Gastroesophageal sphincter (tissue), 3 donors: ENCODE measurements around the gene FLYWCH1.

ENCODE experiments used
- EP300 ChIP-seq: sonication (generic); formaldehyde crosslinking; IDR thresholded peaks from one replicate; pipeline ENCODE4 v1.6.1; 2017; ENCODE audit warnings: antibody characterized with exemption, mild to moderate bottlenecking
- POLR2AphosphoS5 ChIP-seq: sonication (generic); formaldehyde crosslinking; IDR thresholded peaks from one replicate; pipeline ENCODE4 v1.6.1; 2017; ENCODE audit warnings: antibody characterized with exemption
- TF ChIP-seq, protein P1 (sequence below), 4 experiments: fragments of 200-600 bp in 2 of 4; fragments of 450-650 bp in 2 of 4; sonication (generic) in 1 of 4; IDR thresholded peaks; one replicate each; pipeline ENCODE4 v1.5.1; 2017 to 2019; ENCODE audit warnings: antibody characterized with exemption in 4 of 4, mild to moderate bottlenecking in 2 of 4, moderate library complexity in 2 of 4

DNA sequence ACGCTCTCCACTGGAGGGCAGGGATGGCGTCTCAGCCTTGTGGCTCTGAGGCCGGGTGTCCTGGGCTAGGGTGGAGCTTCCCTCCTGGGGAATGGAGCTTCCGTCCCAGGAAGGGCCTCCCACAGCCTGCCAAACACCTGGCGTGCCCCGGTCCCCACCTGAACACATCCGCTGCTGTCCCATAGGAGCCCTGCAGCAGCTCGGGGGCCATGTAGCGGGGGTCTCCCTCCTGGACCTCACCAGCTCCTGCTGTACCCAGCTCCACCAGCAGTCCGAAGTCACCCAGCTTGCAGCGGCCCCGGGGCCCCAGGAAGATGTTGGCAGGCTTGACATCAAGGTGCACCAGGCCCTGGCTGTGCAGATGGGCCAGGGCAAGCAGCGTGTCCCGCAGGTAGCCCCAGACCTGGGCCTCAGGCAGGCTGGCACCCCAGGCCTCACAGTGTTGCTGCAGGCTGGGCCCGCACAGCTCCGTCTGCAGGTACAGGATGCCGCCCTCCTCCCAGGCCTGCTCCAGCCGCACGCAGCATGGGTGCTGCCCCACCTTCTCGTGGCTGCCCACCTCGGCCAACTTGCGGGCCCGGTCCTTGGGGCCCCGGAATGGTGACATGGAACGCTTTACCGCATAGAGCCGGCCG, 63.5 kb downstream of the FLYWCH1 start:
- TF ChIP-seq EP300 (no peak), POLR2AphosphoS5 (no peak)
- TF ChIP-seq, protein P1, sequence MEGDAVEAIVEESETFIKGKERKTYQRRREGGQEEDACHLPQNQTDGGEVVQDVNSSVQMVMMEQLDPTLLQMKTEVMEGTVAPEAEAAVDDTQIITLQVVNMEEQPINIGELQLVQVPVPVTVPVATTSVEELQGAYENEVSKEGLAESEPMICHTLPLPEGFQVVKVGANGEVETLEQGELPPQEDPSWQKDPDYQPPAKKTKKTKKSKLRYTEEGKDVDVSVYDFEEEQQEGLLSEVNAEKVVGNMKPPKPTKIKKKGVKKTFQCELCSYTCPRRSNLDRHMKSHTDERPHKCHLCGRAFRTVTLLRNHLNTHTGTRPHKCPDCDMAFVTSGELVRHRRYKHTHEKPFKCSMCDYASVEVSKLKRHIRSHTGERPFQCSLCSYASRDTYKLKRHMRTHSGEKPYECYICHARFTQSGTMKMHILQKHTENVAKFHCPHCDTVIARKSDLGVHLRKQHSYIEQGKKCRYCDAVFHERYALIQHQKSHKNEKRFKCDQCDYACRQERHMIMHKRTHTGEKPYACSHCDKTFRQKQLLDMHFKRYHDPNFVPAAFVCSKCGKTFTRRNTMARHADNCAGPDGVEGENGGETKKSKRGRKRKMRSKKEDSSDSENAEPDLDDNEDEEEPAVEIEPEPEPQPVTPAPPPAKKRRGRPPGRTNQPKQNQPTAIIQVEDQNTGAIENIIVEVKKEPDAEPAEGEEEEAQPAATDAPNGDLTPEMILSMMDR (IDR thresholded peaks at IDR 0.05), result no peak
